AG09319 (cell line): ENCODE data around the gene BATF3.

Experiments used
- DNase-seq: peaks from one replicate; pipeline ENCODE4 v3.0.0-alpha.2; 2010; ENCODE audit warnings: low read depth; ENCODE audit errors: extremely low read depth
- TF ChIP-seq, protein P1 (sequence below): IDR thresholded peaks from 2 replicates; pipeline ENCODE4 v1.5.1; 2011; ENCODE audit warnings: low read depth, mild to moderate bottlenecking, inconsistent platforms, low read length, moderate library complexity

BATF3 gene

DNA sequence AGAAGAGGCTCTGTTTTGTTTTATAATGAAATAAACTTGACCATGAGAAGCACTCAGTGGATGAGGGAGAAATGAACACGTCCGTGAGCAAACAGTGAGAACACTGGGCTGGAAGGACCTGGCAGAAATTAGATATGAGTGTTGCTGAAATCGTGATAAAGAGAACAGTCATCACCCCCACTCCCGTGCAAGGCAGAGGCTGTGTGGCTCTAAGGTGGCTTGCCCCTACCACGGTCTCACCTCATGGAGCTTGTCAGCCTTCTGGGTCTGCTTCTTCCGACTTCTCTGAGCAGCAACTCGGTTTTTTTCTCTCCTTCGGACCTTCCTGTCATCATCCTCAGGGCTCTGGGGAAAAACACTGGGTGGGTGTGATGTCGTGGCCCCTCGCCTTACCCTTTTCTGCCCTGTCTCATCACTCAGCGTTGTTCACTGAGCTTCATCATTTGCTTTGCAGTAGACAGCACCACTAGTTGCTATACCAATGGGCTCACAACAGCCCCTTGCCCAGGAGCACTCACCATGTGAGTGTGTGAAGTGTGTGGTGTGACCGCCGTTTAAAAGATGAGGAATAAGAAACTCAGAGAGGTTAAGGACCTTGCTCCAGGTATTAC is 2.8 kb downstream of the BATF3 start:
- TF ChIP-seq, protein P1, sequence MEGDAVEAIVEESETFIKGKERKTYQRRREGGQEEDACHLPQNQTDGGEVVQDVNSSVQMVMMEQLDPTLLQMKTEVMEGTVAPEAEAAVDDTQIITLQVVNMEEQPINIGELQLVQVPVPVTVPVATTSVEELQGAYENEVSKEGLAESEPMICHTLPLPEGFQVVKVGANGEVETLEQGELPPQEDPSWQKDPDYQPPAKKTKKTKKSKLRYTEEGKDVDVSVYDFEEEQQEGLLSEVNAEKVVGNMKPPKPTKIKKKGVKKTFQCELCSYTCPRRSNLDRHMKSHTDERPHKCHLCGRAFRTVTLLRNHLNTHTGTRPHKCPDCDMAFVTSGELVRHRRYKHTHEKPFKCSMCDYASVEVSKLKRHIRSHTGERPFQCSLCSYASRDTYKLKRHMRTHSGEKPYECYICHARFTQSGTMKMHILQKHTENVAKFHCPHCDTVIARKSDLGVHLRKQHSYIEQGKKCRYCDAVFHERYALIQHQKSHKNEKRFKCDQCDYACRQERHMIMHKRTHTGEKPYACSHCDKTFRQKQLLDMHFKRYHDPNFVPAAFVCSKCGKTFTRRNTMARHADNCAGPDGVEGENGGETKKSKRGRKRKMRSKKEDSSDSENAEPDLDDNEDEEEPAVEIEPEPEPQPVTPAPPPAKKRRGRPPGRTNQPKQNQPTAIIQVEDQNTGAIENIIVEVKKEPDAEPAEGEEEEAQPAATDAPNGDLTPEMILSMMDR = no peak
- DNase-seq = no peak

DNA sequence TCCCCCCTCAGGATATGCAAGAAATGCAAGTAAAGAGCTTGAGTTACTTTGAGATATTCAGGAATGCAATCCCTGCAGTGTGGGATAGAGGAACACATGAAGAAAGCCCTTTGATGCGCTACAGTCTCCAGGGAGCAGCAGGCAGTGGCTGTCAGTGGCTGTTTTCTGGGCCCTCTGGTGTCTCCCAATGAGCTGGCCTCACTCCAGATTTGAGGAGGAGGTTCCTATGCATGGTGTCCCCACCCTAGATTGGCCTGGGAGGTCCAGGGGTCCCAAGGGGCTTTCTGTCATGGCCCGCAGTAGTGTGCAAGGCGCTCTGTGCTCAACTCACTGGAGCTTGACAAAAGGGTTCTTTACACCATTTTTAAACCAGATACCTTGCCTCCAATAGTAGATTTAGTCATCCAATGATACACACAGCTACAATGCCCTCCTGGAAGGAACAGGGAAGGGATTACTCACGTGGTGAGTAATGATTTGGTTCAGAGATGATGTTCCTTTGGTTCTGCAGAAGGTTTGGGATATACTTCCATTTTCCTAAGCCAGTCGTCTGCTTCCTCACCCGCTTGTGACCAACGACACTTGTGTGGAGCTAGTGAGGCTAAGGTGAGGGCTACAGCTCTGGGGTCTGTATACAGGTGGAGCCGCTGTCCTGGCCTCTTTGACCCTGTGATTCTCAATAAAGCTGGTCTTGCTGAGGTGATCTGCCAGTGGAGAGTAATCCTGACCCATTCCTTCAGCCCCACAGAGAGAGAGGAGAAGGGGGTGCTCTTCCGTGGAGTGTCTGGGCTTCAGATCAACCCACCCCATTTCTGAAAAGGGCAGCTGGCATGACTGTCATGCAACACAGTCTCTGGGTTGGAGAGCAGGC is 6.6 kb downstream of the BATF3 start:
- DNase-seq = no peak
- TF ChIP-seq, protein P1 = no peak

DNA sequence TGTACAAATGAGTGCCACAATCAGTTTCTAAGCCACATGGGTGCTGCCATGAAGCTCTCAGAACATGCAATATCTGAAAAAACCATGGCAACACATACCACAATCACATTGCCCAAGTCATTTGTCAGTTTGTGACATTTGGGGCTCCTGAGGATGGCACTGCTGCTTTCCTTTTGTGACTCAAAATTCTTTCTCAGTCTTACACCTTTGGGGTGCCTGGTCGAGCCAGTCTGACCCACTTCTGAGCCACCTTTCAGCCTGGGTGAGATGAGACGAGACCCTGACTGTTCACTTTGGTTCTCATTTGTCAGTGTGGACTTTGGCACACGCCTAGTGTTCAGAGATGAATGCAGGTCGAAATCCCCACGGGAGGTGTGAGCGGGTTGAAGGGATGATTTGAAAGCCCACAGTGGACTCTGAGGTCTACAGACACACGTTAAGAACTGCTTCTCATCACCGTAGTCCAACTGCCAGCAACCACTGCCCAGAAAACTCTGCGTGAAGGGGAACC is 8.0 kb downstream of the BATF3 start:
- no peak for DNase-seq
- TF ChIP-seq, protein P1 = no peak

DNA sequence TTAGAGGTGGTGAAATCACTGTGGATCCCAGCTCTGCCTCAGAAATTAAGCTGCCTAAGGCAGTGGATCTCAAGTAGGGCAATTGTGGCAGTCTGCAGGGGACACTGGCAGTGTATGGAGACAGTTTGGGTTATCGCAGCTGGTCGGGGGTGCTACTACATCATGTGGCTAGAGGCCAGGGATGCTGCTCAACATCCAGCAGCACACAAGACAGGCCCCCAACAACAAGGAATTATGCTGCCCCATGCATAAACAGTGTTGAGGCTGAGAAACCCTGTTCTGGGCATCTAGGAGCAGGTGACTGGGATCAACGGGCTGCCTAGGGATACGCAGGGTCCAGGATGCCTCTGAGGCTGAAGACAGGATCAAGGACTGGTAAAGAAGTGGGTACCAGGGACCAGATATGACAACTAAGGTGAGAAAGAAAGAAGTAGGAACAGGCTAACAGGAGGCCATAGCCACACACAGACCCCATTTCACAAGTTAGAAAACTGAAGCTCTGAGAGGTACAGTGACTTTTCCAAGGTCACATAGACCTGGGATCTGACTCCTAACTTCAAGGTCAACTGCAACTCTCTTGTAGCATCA is 8.7 kb downstream of the BATF3 start:
- TF ChIP-seq, protein P1 = no peak
- DNase-seq = no peak

DNA sequence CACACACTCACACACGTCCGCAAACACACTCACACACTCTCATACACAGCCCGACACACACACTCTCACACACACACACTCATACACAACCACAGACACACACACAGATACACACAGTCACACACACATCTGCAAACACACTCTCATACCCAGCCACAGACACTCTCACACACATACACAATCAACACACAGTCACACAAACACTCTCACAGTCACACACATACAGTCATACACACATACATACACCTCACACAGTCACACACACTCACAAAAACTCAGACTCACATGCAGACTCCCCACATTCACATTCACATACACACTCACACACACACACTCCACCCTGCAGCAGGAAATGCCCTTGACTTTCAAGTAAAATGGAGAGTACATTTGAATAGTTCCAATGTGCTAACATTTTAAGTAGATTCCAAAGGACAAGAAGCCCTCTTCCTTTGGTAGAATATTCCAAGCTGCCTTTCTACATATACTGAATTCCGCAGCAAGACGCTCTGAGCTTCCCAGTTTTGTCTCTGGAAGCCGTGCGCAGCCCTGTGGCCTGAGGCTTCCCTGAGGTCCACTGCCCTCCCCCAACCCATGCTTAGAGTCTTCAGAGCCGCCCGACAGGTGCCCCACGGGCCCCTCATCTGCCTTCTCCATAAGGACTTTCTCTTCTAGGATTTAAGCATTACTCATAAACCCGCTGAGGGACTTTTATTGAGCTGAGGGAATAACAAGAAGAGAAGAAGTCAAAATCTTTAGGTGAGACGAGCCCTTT is 9.7 kb downstream of the BATF3 start:
- no peak for DNase-seq
- TF ChIP-seq, protein P1 = no peak

DNA sequence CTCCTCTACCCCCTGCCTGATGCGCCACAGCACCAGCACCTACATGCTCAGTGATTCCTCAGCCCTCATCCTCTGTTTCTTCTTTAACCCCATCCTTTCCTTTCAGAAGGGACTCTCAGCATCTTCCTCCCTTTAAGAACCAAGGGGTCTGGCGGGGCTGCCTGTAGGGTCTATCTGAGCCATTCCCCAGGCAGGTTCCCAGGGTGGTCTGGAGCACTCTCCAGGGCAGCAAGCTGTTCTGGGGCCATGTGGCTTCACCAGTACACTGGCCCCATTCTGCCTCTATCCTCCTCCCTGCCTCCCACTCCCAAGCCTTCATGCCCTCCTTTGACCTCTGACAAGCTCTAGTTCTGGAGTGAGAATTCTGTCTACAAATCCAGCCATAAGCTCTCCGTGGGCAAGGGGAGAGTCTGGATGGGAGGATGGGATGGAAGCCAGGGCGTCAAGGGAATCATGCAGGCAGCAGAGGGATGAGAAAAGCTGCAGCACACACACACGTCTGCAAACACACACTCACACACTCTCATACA is 10.4 kb downstream of the BATF3 start:
- TF ChIP-seq, protein P1 = no peak

More for the DNA sequence above, 10.4 kb downstream of the BATF3 start:
- DNase-seq = no peak
